GM21423 (cell line): ENCODE results near the gene RNASE4.
"Not testable (repeated sequence)": the region's sequence is repeated elsewhere in the genome, so short reads cannot be mapped to it uniquely, and the experiment has no call there.

Source experiments
- ATAC-seq: cut with Tn5 transposase; IDR thresholded peaks from one replicate; pipeline ENCODE4 v1.9.1; 2021; ENCODE audit warnings: mild to moderate bottlenecking, moderate library complexity; ENCODE audit not compliant: unreplicated experiment

The RNASE4 gene

DNA sequence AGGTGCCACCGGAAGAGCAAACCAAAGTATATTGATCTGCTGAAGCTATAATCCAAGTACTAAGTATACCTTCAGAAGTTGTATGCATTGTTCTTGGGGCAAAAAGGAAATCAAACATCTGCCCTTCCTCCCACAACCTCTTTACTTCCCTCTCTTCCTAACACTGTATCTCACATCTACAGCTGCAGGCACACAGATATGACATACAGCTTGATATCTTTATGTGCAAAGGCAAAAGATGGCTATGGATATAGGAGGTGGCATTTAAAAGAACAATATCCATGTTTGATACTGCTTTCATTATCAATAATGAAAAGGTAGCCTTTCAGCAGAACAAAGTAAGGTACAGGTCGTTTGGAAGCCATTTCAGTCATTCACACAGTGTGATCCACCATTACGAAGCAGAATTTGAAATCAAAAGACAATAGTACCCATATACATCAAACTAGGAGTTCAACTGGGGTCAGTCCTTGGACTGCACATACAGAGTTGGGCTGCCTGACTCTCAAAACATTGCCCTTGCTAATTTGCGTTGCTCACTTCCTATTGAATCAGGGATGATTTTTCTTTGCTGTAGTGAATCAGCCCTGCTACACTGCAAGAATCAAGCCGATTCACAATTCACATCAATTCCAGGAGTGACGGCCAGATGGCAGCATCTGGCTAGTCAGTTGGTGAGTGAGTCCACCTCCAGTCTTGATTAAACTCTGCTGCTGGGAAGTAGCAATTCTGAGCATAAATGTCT is 13.1 kb downstream of the RNASE4 start:
- ATAC-seq, result no peak

- no peak for ATAC-seq
These were observed 13.6 kb downstream of the RNASE4 start for GRCh38 chr14:20698018-20698329.

DNA sequence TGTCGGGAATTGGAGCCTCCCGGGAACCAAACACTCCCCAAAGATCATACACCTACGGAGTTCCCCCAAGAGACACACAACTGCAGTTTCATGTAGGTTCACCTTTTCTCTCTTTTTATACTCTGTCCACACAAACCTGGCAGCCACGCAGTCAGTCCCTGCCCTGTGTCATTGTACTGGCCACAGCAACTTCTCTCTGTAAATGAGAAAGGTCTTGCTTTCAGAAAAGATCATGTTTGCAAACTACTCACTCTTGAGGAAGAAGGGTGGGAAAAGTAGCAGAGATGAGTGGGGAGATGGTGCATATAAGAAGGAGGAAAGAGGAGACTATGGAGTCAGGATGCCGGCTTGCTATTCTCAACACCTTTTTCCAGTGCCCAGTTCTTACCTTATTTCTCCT is 14.6 kb downstream of the RNASE4 start:
- no peak for ATAC-seq

DNA sequence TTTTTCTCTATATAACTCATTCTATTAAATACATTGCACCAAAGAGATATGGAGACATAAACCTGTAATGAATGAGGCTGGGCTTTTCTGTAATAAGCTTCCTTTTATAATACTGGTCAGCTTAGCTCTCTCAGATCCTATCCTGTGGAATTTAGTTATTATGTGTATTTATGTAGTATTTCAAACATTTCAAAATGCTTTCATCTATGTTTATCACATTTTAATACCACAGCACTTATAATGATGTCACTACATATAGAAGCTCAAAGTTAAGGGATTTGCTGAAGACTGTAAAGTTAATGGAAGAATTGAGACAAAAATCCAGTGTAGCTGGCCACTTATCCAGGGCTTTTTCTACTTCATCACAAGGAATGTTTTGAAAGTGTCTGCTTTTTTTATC is 15.6 kb downstream of the RNASE4 start:
- ATAC-seq, result no peak

- ATAC-seq, result not testable (repeated sequence)
These were observed 16.6 kb downstream of the RNASE4 start for GRCh38 chr14:20700965-20701364.

- ATAC-seq, result no peak
These were observed 22.4 kb downstream of the RNASE4 start for GRCh38 chr14:20706657-20707355.

- no peak for ATAC-seq
These were observed 23.3 kb downstream of the RNASE4 start for GRCh38 chr14:20707622-20708021.

- ATAC-seq, result no peak
These were observed 26.9 kb downstream of the RNASE4 start for GRCh38 chr14:20711261-20711660.

DNA sequence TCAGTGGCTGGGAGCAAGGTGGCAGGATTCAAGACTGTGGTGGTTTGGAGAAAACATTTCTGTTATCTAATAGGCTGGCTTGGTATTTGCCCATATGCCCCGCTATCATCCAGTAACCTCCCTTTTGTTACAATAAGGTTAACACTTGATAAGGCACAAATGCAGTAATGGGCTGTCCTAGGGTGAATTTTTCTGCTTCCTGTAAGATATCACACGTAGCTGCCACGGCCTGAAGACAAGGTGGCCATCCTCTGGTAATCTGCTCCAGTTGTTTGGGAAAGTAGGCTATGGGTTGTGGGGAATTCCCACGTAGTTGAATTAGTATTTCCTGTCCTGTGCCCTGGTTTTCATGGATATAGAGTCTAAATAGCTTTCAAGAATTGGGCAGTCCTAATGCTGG is 27.3 kb downstream of the RNASE4 start:
- no peak for ATAC-seq

- ATAC-seq, result no peak
These were observed 28.5 kb downstream of the RNASE4 start for GRCh38 chr14:20712904-20713303.

GRCh38 chr14:20714593-20715250 is 30.4 kb downstream of the RNASE4 start:
- ATAC-seq, result no peak

- ATAC-seq, result no peak
These were observed 35.4 kb downstream of the RNASE4 start for GRCh38 chr14:20719777-20720176.

GRCh38 chr14:20720741-20721140 is 36.4 kb downstream of the RNASE4 start:
- no peak for ATAC-seq

DNA sequence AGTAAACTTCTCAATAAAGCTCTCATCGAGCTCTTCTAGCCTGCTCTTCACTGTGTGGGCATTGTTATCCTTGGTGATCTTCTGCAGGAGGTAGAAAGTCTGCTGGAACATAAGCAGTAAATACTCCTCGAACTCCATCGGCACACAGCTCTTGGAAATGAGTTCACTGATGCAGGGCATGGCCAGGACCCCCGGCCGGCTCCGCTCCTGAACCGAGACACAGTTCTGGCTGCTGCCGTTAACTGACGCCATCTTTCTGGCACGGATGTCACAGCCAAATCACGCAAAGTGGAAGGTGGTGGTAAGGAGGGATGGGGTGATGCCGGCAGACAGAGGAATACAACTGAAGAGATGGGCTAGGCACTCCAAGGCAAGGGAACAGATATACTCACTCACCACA is 37.7 kb downstream of the RNASE4 start:
- no peak for ATAC-seq

DNA sequence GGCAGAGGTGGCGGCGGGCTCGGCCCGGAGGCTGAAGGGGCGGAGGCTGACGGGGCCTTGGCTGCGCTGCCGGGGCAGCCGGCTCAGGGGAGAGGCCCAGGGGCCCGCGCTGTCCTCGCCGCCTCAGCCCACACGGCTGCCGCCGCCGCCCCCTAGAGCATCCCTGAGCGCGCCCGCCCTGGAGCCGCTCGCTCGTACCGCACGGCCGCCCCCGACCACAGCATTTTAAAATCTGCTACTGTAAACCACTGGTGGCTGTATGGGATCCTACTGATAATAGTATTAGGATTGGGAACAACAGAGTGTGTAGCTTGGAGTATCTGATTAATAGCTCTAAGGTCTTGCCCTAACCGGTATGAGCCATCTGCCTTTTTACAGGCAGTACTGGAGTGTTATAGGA is 39.1 kb downstream of the RNASE4 start:
- ATAC-seq, result no peak

DNA sequence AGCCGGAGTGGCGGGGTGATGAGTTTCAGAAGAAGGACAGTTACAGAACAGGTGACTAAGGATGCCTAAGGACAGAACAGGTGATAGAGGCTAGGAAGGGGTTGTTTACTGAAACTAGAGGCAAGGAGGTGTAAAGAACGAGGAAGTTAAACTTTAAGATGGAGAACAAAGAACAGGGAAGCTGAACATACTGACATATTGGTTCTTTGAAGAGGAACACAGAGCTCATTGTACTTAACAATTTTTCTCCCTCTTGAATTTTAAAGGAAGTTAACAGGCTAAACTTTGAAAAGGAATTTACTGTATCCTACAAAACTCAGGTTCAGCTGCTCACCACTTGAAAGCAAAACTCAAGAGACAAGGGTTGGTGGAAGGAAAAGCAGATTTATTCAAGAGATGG is 41.8 kb downstream of the RNASE4 start:
- not testable (repeated sequence) for ATAC-seq

GRCh38 chr14:20726531-20726930 is 42.2 kb downstream of the RNASE4 start:
- no peak for ATAC-seq

- ATAC-seq, result no peak
These were observed 46.5 kb downstream of the RNASE4 start for GRCh38 chr14:20730891-20731290.

DNA sequence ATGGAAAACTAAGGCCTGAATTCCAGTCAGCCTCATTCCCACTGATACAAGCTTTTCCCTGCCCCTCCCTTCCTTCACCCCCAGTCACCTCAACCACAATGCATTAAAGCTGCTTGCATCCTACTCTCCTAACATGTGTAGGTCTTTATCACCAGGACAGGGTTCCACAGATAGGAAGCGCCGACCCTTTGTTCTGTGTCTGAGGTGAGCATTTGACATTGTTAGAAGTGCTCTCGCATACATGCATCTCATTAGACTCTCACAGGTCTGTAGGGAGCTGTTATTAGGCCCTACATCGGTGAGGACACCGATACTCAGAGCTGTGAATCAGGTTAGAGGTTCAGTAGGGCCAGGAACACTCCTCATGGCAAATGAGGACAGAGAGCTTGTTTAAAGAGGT is 48.1 kb downstream of the RNASE4 start:
- no peak for ATAC-seq

- ATAC-seq, result no peak
These were observed 48.7 kb downstream of the RNASE4 start for GRCh38 chr14:20732979-20733635.

DNA sequence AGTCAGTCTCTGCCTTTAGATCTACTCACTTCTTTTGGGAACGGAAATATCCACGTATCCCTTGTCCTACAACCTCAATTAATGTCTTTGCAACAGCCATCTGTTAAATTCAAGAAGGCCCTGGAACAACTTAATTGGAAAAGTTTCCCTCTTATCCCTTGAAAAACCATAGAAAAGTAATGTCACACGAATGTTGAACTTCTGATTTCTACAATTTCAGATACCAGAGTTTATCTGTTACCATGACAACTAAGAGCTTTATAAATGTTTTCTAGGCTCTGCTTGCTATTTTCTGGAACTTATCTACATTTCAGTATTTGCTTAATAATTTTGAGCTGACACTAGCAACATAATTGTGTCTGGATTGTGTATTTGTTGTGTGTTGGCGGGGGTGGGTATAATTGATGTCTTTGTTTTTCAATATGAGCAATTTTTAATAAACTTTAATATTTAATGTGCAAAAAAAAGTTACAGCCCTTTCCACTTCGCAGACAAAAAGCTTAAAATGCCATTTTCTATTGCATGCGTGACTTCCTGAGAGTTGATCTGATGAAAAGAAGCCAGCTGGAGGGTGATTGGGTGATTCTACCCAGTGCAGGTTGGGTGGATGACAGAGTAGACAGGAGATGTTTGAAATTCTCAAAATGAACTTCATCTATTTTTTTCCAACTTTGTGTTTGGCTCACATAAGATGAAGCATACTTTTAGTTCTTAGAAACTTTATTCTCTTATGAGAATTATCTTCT is 49.5 kb downstream of the RNASE4 start:
- no peak for ATAC-seq
